Mesenchymal stem cell (in vitro differentiated cells and primary cell): ENCODE data around the gene LIMS2.

ENCODE experiments used
- DNase-seq: peaks from one replicate; pipeline ENCODE4 v3.0.0-alpha.2; 2013
- H2AFZ ChIP-seq: one replicate; pipeline ENCODE4 v1.6.1; 2013; ENCODE audit warnings: low read depth, mild to moderate bottlenecking, control low read depth, inconsistent platforms, low read length, moderate library complexity
- H2AK5ac ChIP-seq: 2 replicates; pipeline ENCODE4 v1.6.1; 2013; ENCODE audit warnings: low read length, moderate library complexity, mild to moderate bottlenecking, inconsistent platforms; ENCODE audit not compliant: severe bottlenecking
- H2BK120ac ChIP-seq: one replicate; pipeline ENCODE4 v1.6.1; 2013; ENCODE audit warnings: low read depth, mild to moderate bottlenecking, inconsistent platforms, low read length, moderate library complexity
- H2BK12ac ChIP-seq, 2 experiments: one replicate each; pipeline ENCODE4 v1.6.1; 2013; ENCODE audit warnings: inconsistent platforms in 2 of 2, low read length in 2 of 2, mild to moderate bottlenecking in 2 of 2, moderate library complexity in 2 of 2, control low read depth in 1 of 2
- H2BK15ac ChIP-seq: one replicate; pipeline ENCODE4 v1.6.1; 2013; ENCODE audit warnings: mild to moderate bottlenecking, low read depth, inconsistent platforms; ENCODE audit not compliant: poor library complexity, severe bottlenecking
- H2BK5ac ChIP-seq: 2 replicates; pipeline ENCODE4 v1.6.1; 2013; ENCODE audit warnings: low read depth, mild to moderate bottlenecking, low read length, control low read depth, inconsistent platforms; ENCODE audit not compliant: poor library complexity, severe bottlenecking
- H3K14ac ChIP-seq, 2 experiments: one replicate each; pipeline ENCODE4 v1.6.1; 2013; ENCODE audit warnings: inconsistent platforms in 2 of 2, low read length in 2 of 2, control low read depth in 1 of 2, mild to moderate bottlenecking in 1 of 2, moderate library complexity in 1 of 2
- H3K18ac ChIP-seq, 2 experiments: one replicate each; pipeline ENCODE4 v1.6.1; 2013; ENCODE audit warnings: inconsistent platforms in 2 of 2, low read length in 2 of 2, control low read depth in 1 of 2, low read depth in 1 of 2, mild to moderate bottlenecking in 1 of 2
- H3K23ac ChIP-seq, 2 experiments: one replicate each; pipeline ENCODE4 v1.6.1; 2013; ENCODE audit warnings: inconsistent platforms in 2 of 2, low read length in 2 of 2, mild to moderate bottlenecking in 2 of 2, moderate library complexity in 2 of 2, control low read depth in 1 of 2
- H3K27ac ChIP-seq: 2 replicates; pipeline ENCODE4 v1.5.1; 2013; ENCODE audit warnings: mild to moderate bottlenecking, moderate library complexity, low read length, control low read depth, inconsistent platforms; ENCODE audit not compliant: poor library complexity, severe bottlenecking
- H3K27me3 ChIP-seq, 2 experiments: 2 replicates each; pipeline versions ENCODE4 v1.6.1 to v1.7.0; 2013; ENCODE audit warnings: low read length in 2 of 2, mild to moderate bottlenecking in 2 of 2, moderate library complexity in 2 of 2, control low read depth in 1 of 2, inconsistent platforms in 1 of 2; ENCODE audit not compliant: control insufficient read depth in 1 of 2, insufficient read depth in 1 of 2
- H3K36me3 ChIP-seq, 2 experiments: 2 replicates each; pipeline versions ENCODE4 v1.6.1 to v1.7.0; 2013; ENCODE audit warnings: low read length in 2 of 2, control low read depth in 1 of 2, inconsistent platforms in 1 of 2, low read depth in 1 of 2, mild to moderate bottlenecking in 1 of 2; ENCODE audit not compliant: insufficient read depth in 2 of 2, control insufficient read depth in 1 of 2
- H3K4ac ChIP-seq, 2 experiments: one replicate each; pipeline ENCODE4 v1.6.1; 2013; ENCODE audit warnings: inconsistent platforms in 2 of 2, low read length in 2 of 2, mild to moderate bottlenecking in 2 of 2, moderate library complexity in 2 of 2, control low read depth in 1 of 2, low read depth in 1 of 2
- H3K4me1 ChIP-seq: 2 replicates; pipeline ENCODE4 v1.6.1; 2013; ENCODE audit warnings: low read depth, low read length, control low read depth; ENCODE audit not compliant: control insufficient read depth, insufficient read depth
- H3K4me2 ChIP-seq: 2 replicates; pipeline ENCODE4 v1.6.1; 2013; ENCODE audit warnings: low read length, mild to moderate bottlenecking, inconsistent platforms; ENCODE audit not compliant: poor library complexity, severe bottlenecking
- H3K4me3 ChIP-seq, 2 experiments: 2 replicates each; pipeline versions ENCODE4 v1.5.1 to v1.7.0; 2013; ENCODE audit warnings: low read length in 2 of 2, mild to moderate bottlenecking in 2 of 2, control low read depth in 1 of 2, low read depth in 1 of 2; ENCODE audit not compliant: insufficient read depth in 1 of 2
- H3K79me1 ChIP-seq: replicated peaks from 2 replicates; pipeline ENCODE4 v1.6.1; 2013; ENCODE audit warnings: mild to moderate bottlenecking, control low read depth, low read length, inconsistent platforms; ENCODE audit not compliant: poor library complexity, severe bottlenecking
- H3K9ac ChIP-seq: 2 replicates; pipeline ENCODE4 v1.7.0; 2013; ENCODE audit warnings: mild to moderate bottlenecking, low read length, moderate library complexity
- H3K9me3 ChIP-seq: 2 replicates; pipeline ENCODE4 v1.7.0; 2013; ENCODE audit warnings: mild to moderate bottlenecking, low read length; ENCODE audit not compliant: control insufficient read depth
- H4K8ac ChIP-seq: one replicate; pipeline ENCODE4 v1.6.1; 2013; ENCODE audit warnings: inconsistent platforms, mild to moderate bottlenecking, low read length, moderate library complexity
- H4K91ac ChIP-seq: one replicate; pipeline ENCODE4 v1.6.1; 2013; ENCODE audit warnings: mild to moderate bottlenecking, low read length, inconsistent platforms
- WGBS: methylation state at CpG from one replicate; pipeline ENCODE4 v1.1.7; 2013; ENCODE audit warnings: mixed read lengths; 5-methylcytosine and 5-hydroxymethylcytosine counted together

The LIMS2 gene

DNA sequence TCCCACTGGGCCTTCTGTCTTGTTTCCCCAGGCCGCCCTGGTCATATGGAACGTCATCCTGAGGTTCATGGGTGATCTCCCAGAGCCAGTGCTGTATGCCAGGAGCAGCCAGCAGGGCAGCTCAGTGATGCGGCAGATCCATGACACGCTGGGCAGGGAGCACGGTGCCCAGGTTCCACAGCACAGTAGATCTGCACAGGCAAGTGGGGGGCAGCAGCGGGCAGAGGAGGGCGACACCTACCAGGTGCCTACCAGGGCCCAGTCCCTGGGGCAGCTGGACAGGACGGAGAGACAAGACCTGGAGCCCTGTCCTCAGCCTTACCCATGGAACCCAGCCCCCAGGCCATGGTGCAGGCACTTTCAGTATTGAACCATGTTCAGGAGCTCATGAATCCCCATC is 65.5 kb downstream of the LIMS2 start:
- no peak overlapping the region for H4K8ac ChIP-seq
- no peak overlapping the region for H2AK5ac ChIP-seq
- no peak overlapping the region for H2BK120ac ChIP-seq
- H3K4me2 ChIP-seq: no peak overlapping the region
- H3K18ac ChIP-seq: no peak overlapping the region
- no peak overlapping the region for H4K91ac ChIP-seq
- no peak overlapping the region for H2BK15ac ChIP-seq
- H3K27me3 ChIP-seq: peaks cover 14 to 27% of the 10 kb centered on the region in 2 experiments
- WGBS: 92% methylated on average over 8 of the region's 8 CpGs
- no peak overlapping the region for H3K23ac ChIP-seq
- no peaks in the 10 kb centered on the region for H3K79me1 ChIP-seq
- H3K4me1 ChIP-seq: peaks cover 1% of the 10 kb centered on the region
- no peak overlapping the region for H3K27ac ChIP-seq
- H2BK12ac ChIP-seq: no peak overlapping the region
- H3K9me3 ChIP-seq: peaks cover 26% of the 10 kb centered on the region
- no peak overlapping the region for H3K4ac ChIP-seq
- H3K14ac ChIP-seq: peak overlapping the region in 1 of 2 experiments; percentile 68
- no peak overlapping the region for H2AFZ ChIP-seq
- H3K36me3 ChIP-seq: peaks cover 0 to 3% of the 10 kb centered on the region in 2 experiments
- no peak overlapping the region for H3K4me3 ChIP-seq
- no peak overlapping the region for H2BK5ac ChIP-seq
- H3K9ac ChIP-seq: no peak overlapping the region
- DNase-seq: no peak

DNA sequence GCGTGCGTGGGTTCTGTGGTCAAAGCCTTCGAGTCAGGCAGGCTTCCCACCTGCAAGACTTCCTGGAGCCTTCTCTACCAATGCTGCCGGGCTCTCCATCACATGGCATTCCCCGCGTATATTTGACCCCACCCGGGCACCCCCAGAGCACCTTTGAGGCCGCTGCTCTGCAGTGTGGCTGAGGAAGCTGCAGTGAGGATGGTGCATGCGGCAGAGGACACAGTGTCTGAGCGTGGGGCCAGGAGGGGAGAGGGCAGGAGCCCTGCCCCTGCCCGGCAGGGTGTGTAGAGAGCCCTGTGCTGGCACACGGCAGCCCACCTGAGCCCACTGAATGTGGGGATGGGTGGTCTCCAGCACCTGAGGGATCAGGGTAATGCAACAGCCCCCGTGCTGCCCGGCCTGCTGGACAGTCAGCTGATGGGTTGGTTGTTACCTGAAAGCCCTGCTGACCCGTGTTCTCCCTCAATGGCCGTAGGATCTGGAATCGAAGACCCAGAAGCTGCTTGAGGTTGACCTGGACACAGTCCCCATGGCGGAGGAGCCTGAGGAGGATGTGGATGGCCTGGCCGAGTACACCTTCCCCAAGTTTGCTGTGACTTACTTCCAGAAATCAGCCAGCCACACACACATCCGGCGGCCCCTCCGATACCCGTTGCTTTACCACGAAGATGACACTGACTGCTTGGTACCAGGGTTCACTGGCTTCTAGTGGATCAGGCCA is 66.1 kb downstream of the LIMS2 start:
- WGBS: 93% methylated on average over 24 of the region's 24 CpGs
- H3K14ac ChIP-seq: peak overlapping the region in 1 of 2 experiments; percentile 11
- no peak overlapping the region for H2BK5ac ChIP-seq
- no peak overlapping the region for H3K4me2 ChIP-seq
- H3K4me3 ChIP-seq: no peak overlapping the region
- no peak overlapping the region for H2AK5ac ChIP-seq
- H2BK15ac ChIP-seq: no peak overlapping the region
- peaks cover 30% of the 10 kb centered on the region for H3K9me3 ChIP-seq
- H2BK12ac ChIP-seq: no peak overlapping the region
- no peak overlapping the region for H4K91ac ChIP-seq
- no peak overlapping the region for H3K27ac ChIP-seq
- no peak overlapping the region for H3K9ac ChIP-seq
- peaks cover 1% of the 10 kb centered on the region for H3K4me1 ChIP-seq
- H3K79me1 ChIP-seq: no peaks in the 10 kb centered on the region
- H3K36me3 ChIP-seq: peaks cover 0 to 3% of the 10 kb centered on the region in 2 experiments
- no peak overlapping the region for H2BK120ac ChIP-seq
- H4K8ac ChIP-seq: no peak overlapping the region
- peaks cover 14 to 22% of the 10 kb centered on the region in 2 experiments for H3K27me3 ChIP-seq
- DNase-seq: no peak
- H3K18ac ChIP-seq: no peak overlapping the region
- H3K4ac ChIP-seq: no peak overlapping the region
- no peak overlapping the region for H2AFZ ChIP-seq
- H3K23ac ChIP-seq: no peak overlapping the region

DNA sequence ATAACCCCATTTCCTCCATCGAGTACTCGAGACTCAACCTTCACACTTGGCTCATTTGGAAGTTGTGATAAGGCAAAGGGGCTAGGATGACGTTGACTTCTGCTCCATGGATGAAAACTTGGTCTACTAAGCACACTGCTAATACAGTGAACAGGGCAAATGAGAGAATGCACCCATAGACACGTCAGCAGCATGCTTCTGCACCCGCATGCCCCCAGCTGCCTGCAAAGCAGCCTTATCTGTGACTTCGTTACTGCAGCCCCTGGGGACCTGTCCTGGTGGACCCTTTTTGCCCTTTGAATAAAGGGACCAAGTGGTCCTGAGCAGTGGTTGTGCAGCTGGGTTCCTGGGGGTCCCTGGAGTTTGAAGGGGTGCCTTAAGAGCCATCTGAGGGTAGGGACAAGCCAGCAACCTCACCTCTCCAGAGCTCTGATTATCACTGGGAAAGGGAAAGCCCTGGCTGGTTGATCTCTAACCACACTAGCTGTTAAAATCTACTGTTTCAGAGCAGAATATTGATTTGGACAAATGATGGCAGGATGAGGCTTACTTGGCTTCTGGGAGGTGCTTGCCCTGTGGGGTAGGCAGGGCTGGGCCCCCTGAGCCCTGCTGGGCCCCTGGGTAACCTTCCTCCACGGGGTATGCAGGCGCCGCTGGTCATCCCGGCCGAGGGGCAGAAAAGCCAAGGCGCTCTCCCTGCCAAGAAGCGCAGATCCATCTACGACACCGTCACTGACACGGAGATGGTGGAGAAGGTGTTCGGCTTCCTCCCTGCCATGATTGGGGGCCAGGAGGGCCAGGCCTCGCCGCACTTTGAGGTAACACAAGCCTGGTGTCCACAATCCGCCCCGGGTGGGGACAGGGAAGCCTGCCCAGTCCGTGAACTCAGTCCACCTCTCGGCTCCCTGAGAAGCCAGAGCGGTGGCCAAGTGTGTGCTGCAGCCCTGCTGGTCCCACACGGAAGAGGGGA is 67.0 kb downstream of the LIMS2 start:
- H4K8ac ChIP-seq: no peak overlapping the region
- H3K4ac ChIP-seq: no peak overlapping the region
- no peak overlapping the region for H3K27ac ChIP-seq
- H3K9ac ChIP-seq: no peak overlapping the region
- H2AK5ac ChIP-seq: no peak overlapping the region
- no peak overlapping the region for H2BK15ac ChIP-seq
- no peak overlapping the region for H3K4me2 ChIP-seq
- no peak overlapping the region for H3K4me3 ChIP-seq
- peak overlapping the region in 1 of 2 experiments; percentile 42 for H3K23ac ChIP-seq
- H2BK5ac ChIP-seq: no peak overlapping the region
- H3K36me3 ChIP-seq: peaks cover 0 to 3% of the 10 kb centered on the region in 2 experiments
- H2AFZ ChIP-seq: no peak overlapping the region
- no peak overlapping the region for H4K91ac ChIP-seq
- H2BK120ac ChIP-seq: no peak overlapping the region
- peaks cover 28% of the 10 kb centered on the region for H3K9me3 ChIP-seq
- H3K79me1 ChIP-seq: no peaks in the 10 kb centered on the region
- no peak overlapping the region for H3K18ac ChIP-seq
- peaks cover 1% of the 10 kb centered on the region for H3K4me1 ChIP-seq
- peaks cover 14 to 17% of the 10 kb centered on the region in 2 experiments for H3K27me3 ChIP-seq
- no peak for DNase-seq
- H2BK12ac ChIP-seq: peak overlapping the region in 1 of 2 experiments; percentile 45
- WGBS: 86% methylated on average over 25 of the region's 25 CpGs
- H3K14ac ChIP-seq: peak overlapping the region in 1 of 2 experiments; percentile 11

DNA sequence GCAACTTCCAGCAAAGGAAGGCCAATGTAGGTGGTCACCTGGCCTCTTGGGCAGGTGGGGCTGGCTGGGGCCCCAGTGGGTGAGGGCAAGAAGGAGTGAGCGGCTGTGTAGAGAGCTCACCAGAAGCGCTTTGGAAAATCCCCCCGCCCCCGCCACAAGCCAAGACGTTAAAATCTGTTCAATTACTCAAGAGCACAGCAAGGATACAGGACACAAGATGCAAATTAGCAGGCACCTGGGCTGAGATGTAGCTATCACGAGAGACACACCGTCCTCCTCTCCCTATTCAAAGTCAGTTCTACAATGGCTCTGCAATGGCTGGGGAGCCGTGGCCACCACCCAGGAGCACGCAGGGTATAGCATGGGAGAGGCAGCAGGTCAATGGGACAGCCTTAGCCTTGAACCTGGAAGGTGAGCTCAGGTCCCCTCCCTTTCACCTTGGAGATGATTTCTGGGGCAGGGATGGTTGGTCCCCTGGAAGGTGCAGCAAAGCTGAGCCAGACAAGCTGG is 67.9 kb downstream of the LIMS2 start:
- Histone ChIP-seq H3K27ac (no peak overlapping the region), H3K4ac (no peak overlapping the region), H3K27me3 (peaks cover 14 to 17% of the 10 kb centered on the region in 2 experiments), H3K4me3 (no peak overlapping the region), H3K4me2 (no peak overlapping the region), H3K36me3 (peaks cover 0 to 3% of the 10 kb centered on the region in 2 experiments), H3K14ac (no peak overlapping the region), H3K23ac (no peak overlapping the region), H3K9me3 (peaks cover 28% of the 10 kb centered on the region), H3K79me1 (no peaks in the 10 kb centered on the region), H3K18ac (no peak overlapping the region), H3K9ac (no peak overlapping the region), H4K8ac (no peak overlapping the region), H2BK5ac (no peak overlapping the region), H4K91ac (no peak overlapping the region), H2BK12ac (no peak overlapping the region), H3K4me1 (peaks cover 1% of the 10 kb centered on the region), H2BK15ac (no peak overlapping the region), H2BK120ac (no peak overlapping the region), H2AK5ac (no peak overlapping the region), H2AFZ (no peak overlapping the region)
- no peak for DNase-seq
- WGBS: 90% methylated on average over 9 of the region's 9 CpGs
